ENCODE data around the gene AGAP1. TPM values are rescaled to one million over a fixed set of nuclear protein-coding genes. Genes with fewer than 3 reads are reported as not detected.

The AGAP1 gene
- total RNA-seq, 1 experiment from 2014 or later, result 56.4 TPM

DNA sequence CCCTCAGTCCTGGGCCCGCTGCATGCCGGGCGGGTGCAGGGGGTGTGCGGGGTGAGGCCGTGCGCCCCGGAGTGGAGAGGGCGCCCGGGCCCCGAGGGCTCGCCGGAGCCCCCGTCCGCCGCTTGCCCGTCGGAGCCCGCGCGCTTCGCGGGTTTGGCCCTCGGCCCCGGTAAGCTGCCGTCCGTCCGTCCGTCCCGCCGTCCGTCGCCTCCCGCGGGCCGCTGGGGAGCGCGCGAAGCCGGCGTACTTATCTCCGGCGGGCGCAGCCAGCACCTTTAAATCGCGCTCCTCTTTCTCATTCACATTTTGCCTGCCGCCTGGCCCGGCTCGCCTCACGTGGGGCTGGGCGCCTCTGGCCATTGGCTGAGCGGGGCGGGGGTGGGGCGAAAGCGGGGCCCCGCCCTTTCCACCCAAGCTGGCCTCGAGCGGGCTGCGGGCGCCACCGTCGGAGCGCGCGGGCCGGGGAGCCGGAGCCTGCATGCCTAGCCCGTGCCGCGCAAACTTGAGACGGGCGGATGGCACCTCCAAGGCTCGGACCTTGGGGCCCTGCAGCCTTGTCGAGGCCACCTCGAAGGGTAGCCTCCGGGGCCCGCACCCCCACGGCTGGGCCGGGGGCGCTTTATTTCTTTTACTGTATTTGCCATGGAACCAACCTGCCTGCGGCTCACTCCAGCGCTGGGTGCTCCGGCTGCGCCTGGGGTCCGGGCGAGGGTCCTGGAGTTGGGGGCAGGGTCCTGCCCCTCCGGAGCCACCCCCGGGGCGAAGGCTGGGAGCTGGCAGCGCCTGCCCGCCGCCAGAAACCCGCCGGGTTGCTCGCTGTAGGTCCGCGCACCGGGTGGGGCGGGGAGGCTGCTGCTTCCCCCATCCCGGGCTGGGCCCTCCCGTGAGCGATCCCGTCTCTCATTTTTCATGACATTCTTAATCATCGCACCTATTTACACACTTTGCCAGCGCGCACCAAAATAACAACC lies 674.6 kb downstream of the AGAP1 start, which contains the start of gene GBX2:
TSS of gene GBX2 (minus strand) at position 277 of the 971 bp plus-strand sequence. CDS start 415 bp downstream, outside the sequence.
- DNase-seq, result peak; percentile 80
- H3K4me3 Mint-ChIP-seq (ENCODE audit: low read depth, unreplicated experiment), result peak within 1 kb of the TSS; percentile 93
- no peaks in the 10 kb centered on the region for H3K4me1 Mint-ChIP-seq (ENCODE audit: low read depth, unreplicated experiment)
- no peaks in the 10 kb centered on the region for H3K9me3 Mint-ChIP-seq (ENCODE audit: low read depth, unreplicated experiment)
- TF ChIP-seq, protein P1, sequence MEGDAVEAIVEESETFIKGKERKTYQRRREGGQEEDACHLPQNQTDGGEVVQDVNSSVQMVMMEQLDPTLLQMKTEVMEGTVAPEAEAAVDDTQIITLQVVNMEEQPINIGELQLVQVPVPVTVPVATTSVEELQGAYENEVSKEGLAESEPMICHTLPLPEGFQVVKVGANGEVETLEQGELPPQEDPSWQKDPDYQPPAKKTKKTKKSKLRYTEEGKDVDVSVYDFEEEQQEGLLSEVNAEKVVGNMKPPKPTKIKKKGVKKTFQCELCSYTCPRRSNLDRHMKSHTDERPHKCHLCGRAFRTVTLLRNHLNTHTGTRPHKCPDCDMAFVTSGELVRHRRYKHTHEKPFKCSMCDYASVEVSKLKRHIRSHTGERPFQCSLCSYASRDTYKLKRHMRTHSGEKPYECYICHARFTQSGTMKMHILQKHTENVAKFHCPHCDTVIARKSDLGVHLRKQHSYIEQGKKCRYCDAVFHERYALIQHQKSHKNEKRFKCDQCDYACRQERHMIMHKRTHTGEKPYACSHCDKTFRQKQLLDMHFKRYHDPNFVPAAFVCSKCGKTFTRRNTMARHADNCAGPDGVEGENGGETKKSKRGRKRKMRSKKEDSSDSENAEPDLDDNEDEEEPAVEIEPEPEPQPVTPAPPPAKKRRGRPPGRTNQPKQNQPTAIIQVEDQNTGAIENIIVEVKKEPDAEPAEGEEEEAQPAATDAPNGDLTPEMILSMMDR (IDR thresholded peaks at IDR 0.05; ENCODE audit: unreplicated experiment), result no peak
- H3K27ac Mint-ChIP-seq (ENCODE audit: unreplicated experiment), result no peak within 1 kb of the TSS
- BruUV-seq (replicated peaks), result no TSS peak
- H3K36me3 Mint-ChIP-seq (ENCODE audit: insufficient read depth, unreplicated experiment), result peaks cover 32% of the 10 kb centered on the region
- CTCF ChIA-PET, result no interaction called here
- intact Hi-C loops (cut with micrococcal nuclease; ENCODE audit: unreplicated experiment), result no loop called here
- H3K27me3 Mint-ChIP-seq (ENCODE audit: unreplicated experiment), result no peaks in the 10 kb centered on the region

DNA sequence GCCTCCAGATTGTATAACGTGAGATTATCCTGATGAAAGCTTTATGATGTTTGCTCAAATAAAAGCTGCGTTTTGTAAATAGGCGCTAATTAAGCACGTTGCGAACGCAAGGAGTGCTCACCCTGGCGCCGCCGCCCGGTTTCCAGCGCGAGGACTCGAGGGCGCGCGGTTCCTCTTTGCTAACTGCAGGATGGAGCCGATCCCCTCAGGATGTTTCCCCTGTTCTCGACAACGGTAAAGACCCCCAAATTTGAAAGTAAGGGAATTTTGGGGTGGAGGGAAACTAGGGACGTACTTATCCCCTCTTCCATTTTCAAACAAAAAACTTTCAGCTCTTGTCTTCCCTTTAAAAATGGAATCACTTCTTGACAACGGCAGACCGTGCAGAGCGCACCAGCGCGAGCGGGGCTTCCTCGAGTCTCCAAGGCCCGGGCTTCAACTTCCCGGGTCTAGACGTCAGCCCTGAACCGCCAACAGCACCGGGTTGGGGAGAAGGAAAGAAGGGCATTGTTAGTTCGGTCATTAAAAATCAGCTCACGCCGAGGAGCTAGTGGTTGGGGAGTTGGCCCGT lies 675.4 kb downstream of the AGAP1 start:
- intact Hi-C loops (cut with micrococcal nuclease; ENCODE audit: unreplicated experiment), result no loop called here
- H3K27ac Mint-ChIP-seq (ENCODE audit: unreplicated experiment), result no peak overlapping the region
- peaks cover 34% of the 10 kb centered on the region for H3K36me3 Mint-ChIP-seq (ENCODE audit: insufficient read depth, unreplicated experiment)
- BruUV-seq (replicated peaks), result TSS peak; percentile 54
- DNase-seq, result no peak
- H3K9me3 Mint-ChIP-seq (ENCODE audit: low read depth, unreplicated experiment), result no peaks in the 10 kb centered on the region
- peaks cover 7% of the 10 kb centered on the region for H3K4me1 Mint-ChIP-seq (ENCODE audit: low read depth, unreplicated experiment)
- TF ChIP-seq, protein P1 (IDR thresholded peaks at IDR 0.05; ENCODE audit: unreplicated experiment), result no peak
- CTCF ChIA-PET, result interaction anchor here (1.0 kb wide), 1 partner anchor 390 kb away, joined by 3 read pairs; no protein-coding TSS in a partner anchor
- H3K27me3 Mint-ChIP-seq (ENCODE audit: unreplicated experiment), result no peaks in the 10 kb centered on the region
- H3K4me3 Mint-ChIP-seq (ENCODE audit: low read depth, unreplicated experiment), result no peak overlapping the region

DNA sequence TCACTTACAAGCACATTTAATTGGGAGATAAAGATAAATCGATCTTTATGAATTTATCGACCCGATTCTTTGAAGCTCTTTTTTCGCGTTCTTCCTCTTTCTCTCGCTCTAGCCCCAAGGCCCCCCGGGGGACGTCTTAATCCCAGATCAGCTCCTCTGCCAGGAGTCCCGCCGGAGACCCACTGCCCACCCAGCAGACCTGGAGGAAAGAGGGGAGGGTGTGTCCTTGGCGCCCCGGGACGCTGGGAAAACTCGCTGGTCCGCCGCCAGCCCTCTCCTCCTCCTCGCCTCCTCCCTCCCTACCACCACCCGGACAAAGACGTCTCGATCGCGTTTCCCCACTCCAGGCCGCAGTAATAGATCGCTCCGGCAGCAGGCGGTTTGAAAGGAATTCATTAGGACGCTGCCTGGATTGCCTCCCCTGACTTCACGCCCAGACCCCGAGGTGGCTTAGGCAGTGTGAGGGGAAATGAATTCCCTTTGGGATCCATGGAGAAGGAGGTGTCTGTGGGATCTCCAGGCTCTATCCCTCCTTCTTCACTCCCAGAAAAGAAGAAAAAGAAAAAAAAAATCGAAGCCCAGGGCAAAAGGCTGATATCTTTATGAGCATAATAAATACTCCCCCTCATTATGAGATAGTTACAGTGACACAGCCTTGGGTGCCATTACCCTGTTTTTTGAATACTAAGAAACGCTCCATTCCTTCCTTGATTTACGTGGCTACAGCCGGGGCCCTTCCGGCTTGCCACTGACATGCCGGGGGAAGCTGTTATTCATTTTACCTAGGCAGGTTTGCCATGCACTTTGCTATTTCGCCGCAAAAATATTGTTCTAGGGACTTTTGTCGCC lies 676.1 kb downstream of the AGAP1 start:
- CTCF ChIA-PET, result interaction anchor here (1.0 kb wide), 1 partner anchor 391 kb away, joined by 3 read pairs; no protein-coding TSS in a partner anchor
- BruUV-seq (replicated peaks), result no TSS peak
- H3K4me3 Mint-ChIP-seq (ENCODE audit: low read depth, unreplicated experiment), result no peak overlapping the region
- H3K27me3 Mint-ChIP-seq (ENCODE audit: unreplicated experiment), result no peaks in the 10 kb centered on the region
- H3K36me3 Mint-ChIP-seq (ENCODE audit: insufficient read depth, unreplicated experiment), result peaks cover 34% of the 10 kb centered on the region
- TF ChIP-seq, protein P1 (IDR thresholded peaks at IDR 0.05; ENCODE audit: unreplicated experiment), result no peak
- H3K4me1 Mint-ChIP-seq (ENCODE audit: low read depth, unreplicated experiment), result peaks cover 14% of the 10 kb centered on the region
- no peaks in the 10 kb centered on the region for H3K9me3 Mint-ChIP-seq (ENCODE audit: low read depth, unreplicated experiment)
- DNase-seq, result no peak
- no peak overlapping the region for H3K27ac Mint-ChIP-seq (ENCODE audit: unreplicated experiment)
- intact Hi-C loops (cut with micrococcal nuclease; ENCODE audit: unreplicated experiment), result no loop called here

- Mint-ChIP-seq H3K27ac (ENCODE audit: unreplicated experiment) (no peak overlapping the region), H3K4me1 (ENCODE audit: low read depth, unreplicated experiment) (peaks cover 21% of the 10 kb centered on the region), H3K36me3 (ENCODE audit: insufficient read depth, unreplicated experiment) (peaks cover 32% of the 10 kb centered on the region), H3K4me3 (ENCODE audit: low read depth, unreplicated experiment) (no peak overlapping the region), H3K27me3 (ENCODE audit: unreplicated experiment) (no peaks in the 10 kb centered on the region), H3K9me3 (ENCODE audit: low read depth, unreplicated experiment) (no peaks in the 10 kb centered on the region)
- no peak for DNase-seq
- CTCF ChIA-PET, result interaction anchor here (0.6 to 1.1 kb wide), 2 partner anchors 8 to 1667 kb away, joined by 3 to 4 read pairs; no protein-coding TSS in a partner anchor
- no TSS peak for BruUV-seq (replicated peaks)
- TF ChIP-seq, protein P1 (IDR thresholded peaks at IDR 0.05; ENCODE audit: unreplicated experiment), result no peak
- intact Hi-C loops (cut with micrococcal nuclease; ENCODE audit: unreplicated experiment), result no loop called here
Measured at GRCh38 chr2:236170590-236171165, 676.8 kb downstream of the AGAP1 start.

Measured in Calu3 (cell line).